ENCODE measurements around the gene DYNC1H1.
A peak's percentile ranks its signal among the peaks of the same experiment; 100 is the strongest.
"Not testable (repeated sequence)": the region's sequence is repeated elsewhere in the genome, so short reads cannot be mapped to it uniquely, and the experiment has no call there.

DYNC1H1 gene

DNA sequence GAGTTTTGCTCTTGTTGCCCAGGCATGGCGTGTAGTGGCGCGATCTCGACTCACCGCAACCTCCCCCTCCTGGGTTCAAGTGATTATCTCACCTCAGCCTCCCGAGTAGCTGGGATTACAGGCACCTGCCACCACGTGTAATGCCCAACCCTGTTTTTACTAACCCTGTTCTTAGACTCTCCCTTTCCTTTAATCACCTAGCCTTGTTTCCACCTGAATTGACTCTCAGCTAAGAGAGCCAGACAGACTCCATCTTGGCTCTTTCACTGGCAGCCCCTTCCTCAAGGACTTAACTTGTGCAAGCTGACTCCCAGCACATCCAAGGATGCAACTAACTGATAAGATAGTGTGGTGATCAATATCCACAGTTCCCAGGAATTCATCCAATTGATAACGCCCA, 100.2 kb downstream of the DYNC1H1 start:
- H3K36me3 Mint-ChIP-seq (ENCODE audit: insufficient read depth); H3K4me3 Mint-ChIP-seq; ATAC-seq (replicated peaks); DNase-seq; H3K27ac Mint-ChIP-seq; H3K4me1 Mint-ChIP-seq (ENCODE audit: low read depth in 2 of 2); H3K27me3 Mint-ChIP-seq; H3K9me3 Mint-ChIP-seq: not testable (repeated sequence)

DNA sequence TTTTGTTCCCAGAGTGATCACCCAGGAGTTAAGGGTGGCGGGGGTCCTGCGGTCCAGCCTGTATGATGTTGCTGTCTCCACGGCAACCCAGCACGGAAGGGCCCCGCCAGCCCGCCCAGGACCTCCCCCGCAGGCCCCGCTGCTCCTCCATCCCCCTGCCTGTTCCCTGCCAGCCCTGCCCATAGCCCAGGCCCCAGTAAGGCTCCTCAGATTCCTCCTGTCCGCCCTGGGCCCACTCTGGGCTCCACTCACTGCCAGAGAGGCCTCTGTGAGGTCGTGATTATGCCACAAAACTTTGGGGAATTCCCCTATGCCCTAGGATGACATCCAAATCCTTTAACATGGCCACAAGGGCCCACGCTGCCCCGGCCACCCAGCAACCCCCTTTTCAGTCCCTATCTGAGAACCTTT, 101.7 kb downstream of the DYNC1H1 start:
- Mint-ChIP-seq H3K36me3 (ENCODE audit: insufficient read depth) (no peaks in the 10 kb centered on the region), H3K9me3 (no peaks in the 10 kb centered on the region), H3K4me1 (ENCODE audit: low read depth in 2 of 2) (peaks cover 2 to 3% of the 10 kb centered on the region in 2 donors), H3K27me3 (no peaks in the 10 kb centered on the region), H3K4me3 (no peak overlapping the region), H3K27ac (no peak overlapping the region)
- ATAC-seq (replicated peaks) (no peak), DNase-seq (no peak)

DNA sequence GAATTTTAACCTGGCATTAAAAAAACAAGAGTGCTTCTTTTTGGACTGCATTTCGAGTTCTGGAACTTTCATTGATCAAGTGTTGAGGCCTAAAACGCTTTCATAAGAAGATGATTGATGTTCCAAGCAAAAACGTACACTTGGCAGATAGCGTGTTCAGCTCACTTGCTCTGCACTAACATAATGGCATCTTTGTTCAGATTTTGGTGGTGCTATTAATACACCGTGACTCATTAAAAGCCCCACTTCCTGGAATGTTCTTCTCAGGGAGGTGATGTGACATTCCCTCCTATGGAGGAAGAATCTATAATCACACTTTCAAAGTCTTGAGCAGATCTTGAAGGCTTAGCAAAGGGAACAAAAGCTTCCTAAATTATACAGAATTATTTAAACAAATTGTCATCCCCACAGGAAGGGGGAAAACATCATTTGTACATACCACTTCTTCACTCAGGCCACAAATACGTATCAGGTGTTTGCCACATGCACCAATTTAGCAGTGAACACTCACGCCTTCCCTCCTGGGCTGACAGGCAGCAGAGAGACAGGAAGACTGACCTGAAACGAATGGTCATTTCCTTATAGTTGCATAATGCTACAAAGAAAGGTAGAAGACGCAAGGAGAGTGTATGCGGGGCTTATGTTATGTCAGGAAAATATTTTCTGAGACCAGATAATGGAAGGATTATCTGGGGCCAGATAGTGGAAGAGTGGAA, 107.1 kb downstream of the DYNC1H1 start:
- Mint-ChIP-seq H3K4me1 (ENCODE audit: low read depth in 2 of 2) (peaks cover 12 to 16% of the 10 kb centered on the region in 2 donors), H3K27ac (peak overlapping the region in 1 of 2 donors; percentile 28), H3K27me3 (no peaks in the 10 kb centered on the region), H3K9me3 (no peaks in the 10 kb centered on the region), H3K36me3 (ENCODE audit: insufficient read depth) (no peaks in the 10 kb centered on the region), H3K4me3 (peak overlapping the region; percentile 0 to 17)
- DNase-seq (no peak), ATAC-seq (replicated peaks) (peak; percentile 48)

DNA sequence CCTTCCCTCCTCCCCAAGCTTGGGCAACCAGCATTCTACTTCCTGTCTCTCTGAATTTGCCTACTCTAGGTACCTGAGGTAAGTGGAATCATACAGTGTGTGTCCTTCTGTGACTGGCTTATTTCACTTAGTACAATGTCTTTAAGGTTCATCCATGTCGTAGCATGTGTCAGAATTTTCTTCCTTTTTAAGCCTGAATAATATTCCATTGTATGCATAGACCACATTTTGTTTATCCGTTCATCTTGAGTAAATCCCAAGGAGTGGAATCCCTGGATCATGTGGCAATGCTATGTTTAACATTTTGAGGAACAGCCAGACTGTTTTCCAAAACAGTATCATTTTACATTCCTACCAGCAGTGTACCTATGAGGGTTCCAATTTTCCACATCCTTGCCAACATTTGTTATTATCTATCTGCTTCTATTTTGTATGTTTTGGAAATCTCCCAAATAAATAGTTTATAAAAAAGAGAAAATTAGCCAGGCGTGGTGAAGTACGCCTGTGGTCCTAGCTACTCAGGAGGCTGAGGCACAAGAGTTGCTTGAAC, 110.1 kb downstream of the DYNC1H1 start:
- no peaks in the 10 kb centered on the region for H3K9me3 Mint-ChIP-seq
- no peaks in the 10 kb centered on the region for H3K27me3 Mint-ChIP-seq
- no peak for ATAC-seq (replicated peaks)
- peaks cover 17 to 18% of the 10 kb centered on the region in 2 donors for H3K4me1 Mint-ChIP-seq (ENCODE audit: low read depth in 2 of 2)
- peaks cover 19% of the 10 kb centered on the region for H3K36me3 Mint-ChIP-seq (ENCODE audit: insufficient read depth)
- peak overlapping the region in 1 of 2 donors; percentile 41 for H3K27ac Mint-ChIP-seq
- H3K4me3 Mint-ChIP-seq = no peak overlapping the region
- no peak for DNase-seq

DNA sequence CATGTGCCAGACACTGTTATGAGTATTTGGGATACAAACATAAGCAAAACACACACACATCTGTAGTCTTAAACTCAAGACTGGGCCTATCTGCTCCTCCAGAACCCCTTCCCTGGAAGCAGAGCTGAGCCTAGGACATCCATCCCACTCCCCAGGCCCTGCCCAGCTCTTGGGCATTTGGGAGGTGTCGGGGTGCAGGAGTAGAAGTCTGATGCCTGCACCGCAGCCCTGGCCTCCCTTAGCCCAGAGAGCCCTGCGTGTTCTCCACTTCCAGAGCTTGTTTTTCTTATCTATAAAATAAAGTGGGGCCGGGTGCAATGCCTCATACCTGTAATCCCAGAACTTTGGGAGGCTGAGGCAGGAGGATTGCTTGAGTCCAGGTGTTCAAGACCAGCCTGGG, 110.8 kb downstream of the DYNC1H1 start:
- ATAC-seq (replicated peaks) = peak; percentile 18
- Mint-ChIP-seq H3K27ac (peak overlapping the region in 1 of 2 donors; percentile 41), H3K4me3 (no peak overlapping the region), H3K27me3 (no peaks in the 10 kb centered on the region), H3K36me3 (ENCODE audit: insufficient read depth) (peaks cover 25% of the 10 kb centered on the region), H3K9me3 (no peaks in the 10 kb centered on the region), H3K4me1 (ENCODE audit: low read depth in 2 of 2) (peaks cover 17 to 18% of the 10 kb centered on the region in 2 donors)
- DNase-seq = no peak

DNA sequence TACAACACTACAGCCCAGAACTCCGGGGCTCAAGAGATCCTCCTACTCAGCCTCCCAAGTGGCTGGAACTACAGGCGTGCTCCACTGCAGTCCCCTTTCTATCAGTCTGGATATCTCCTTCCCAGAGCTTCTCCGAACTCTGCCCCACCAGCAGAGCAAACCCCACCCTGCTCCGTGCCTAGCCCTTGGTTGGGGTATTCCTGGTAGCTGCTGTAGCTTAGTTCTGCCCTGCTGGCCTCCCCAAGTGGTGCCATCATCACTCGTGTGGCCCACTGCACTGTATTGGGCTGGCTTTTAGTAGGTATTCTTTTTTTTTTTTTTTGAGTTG, 113.0 kb downstream of the DYNC1H1 start:
- Mint-ChIP-seq H3K4me1 (ENCODE audit: low read depth in 2 of 2) (peaks cover 15 to 22% of the 10 kb centered on the region in 2 donors), H3K27me3 (no peaks in the 10 kb centered on the region), H3K9me3 (no peaks in the 10 kb centered on the region), H3K27ac (no peak overlapping the region), H3K4me3 (no peak overlapping the region), H3K36me3 (ENCODE audit: insufficient read depth) (peaks cover 47% of the 10 kb centered on the region)
- ATAC-seq (replicated peaks) (no peak), DNase-seq (no peak)

DNA sequence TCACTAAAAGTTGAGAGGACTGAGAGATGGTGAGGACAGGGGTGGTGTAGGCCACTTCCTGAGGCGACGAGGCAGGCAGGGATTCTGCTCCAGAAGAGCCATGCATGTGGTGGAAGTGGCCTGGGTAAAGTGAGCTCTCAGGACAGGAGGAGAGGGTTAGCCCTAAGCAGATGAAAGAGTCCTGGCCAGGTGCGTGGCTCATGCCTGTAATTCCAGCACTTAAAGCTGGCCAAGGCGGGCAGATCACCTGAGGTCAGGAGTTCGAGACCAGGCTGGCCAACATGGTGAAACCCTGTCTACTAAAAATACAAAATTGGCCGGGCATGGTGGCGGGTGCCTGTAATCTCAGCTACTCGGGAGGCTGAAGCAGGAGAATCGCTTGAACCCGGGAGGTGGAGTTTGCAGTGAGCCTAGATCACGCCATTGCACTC, 114.0 kb downstream of the DYNC1H1 start:
- not testable (repeated sequence) for H3K9me3 Mint-ChIP-seq; H3K4me3 Mint-ChIP-seq; H3K27me3 Mint-ChIP-seq; DNase-seq; ATAC-seq (replicated peaks)
- peak overlapping the region; percentile 35 to 61 for H3K27ac Mint-ChIP-seq
- H3K36me3 Mint-ChIP-seq (ENCODE audit: insufficient read depth) = peaks cover 57% of the 10 kb centered on the region
- H3K4me1 Mint-ChIP-seq (ENCODE audit: low read depth in 2 of 2) = peaks cover 22 to 28% of the 10 kb centered on the region in 2 donors

DNA sequence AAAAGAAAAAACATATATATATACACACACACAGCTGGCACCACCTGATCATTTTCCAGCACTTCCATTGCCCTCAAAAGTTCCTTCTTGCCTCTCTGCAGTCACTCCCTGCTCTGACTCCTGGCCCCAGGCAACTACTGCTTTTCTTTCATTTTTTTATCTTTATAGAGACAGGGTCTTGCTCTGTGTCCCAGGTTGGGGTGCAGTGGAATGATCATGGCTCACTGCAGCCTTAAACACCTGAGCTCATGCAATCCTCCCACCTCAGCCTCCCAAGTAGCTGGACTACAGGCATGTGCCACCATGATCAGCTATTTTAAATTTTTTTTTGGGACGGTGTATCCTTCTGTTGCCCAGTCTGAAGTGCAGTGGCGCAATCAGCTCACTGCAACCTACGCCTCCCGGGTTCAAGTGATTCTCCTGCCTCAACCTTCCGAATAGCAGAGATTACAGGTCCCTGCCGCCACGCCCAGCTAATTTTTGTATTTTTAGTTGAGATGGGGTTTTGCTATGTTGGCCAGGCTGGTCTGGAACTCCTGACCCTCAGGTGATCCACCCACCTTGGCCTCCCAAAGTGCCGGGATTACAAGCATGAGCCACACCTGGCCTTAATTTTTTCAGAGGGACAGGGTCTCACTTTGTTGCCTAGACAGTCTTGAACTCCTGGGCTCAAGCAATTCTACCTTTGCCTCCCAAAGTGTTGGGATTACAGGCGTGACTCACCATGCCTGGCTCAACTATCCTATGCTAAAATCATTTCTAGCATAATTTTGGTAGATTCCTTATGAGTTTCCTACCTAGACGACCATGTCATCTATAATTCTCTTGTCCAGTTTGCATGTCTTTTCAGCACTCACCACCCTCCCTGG, 114.7 kb downstream of the DYNC1H1 start:
- Mint-ChIP-seq H3K4me3 (no peak overlapping the region), H3K4me1 (ENCODE audit: low read depth in 2 of 2) (peaks cover 27 to 35% of the 10 kb centered on the region in 2 donors), H3K36me3 (ENCODE audit: insufficient read depth) (peaks cover 64% of the 10 kb centered on the region), H3K27ac (peak overlapping the region; percentile 35 to 77), H3K9me3 (no peaks in the 10 kb centered on the region), H3K27me3 (no peaks in the 10 kb centered on the region)
- DNase-seq = no peak
- ATAC-seq (replicated peaks) = no peak

DNA sequence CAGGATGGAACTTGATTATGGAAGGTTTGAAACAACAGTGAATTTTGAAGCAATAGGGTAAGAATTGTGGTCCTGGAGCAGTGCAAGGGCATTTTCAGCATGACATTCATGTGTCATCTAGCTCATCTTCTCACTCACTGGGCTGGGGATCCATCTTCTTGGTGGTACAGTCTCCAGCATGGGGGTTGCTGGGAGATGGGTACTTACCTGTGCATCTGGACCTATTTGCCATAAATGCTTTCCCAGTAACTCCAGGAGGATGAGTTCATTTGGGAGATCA, 115.3 kb downstream of the DYNC1H1 start:
- Mint-ChIP-seq H3K36me3 (ENCODE audit: insufficient read depth) (peaks cover 70% of the 10 kb centered on the region), H3K9me3 (no peaks in the 10 kb centered on the region)

DNA sequence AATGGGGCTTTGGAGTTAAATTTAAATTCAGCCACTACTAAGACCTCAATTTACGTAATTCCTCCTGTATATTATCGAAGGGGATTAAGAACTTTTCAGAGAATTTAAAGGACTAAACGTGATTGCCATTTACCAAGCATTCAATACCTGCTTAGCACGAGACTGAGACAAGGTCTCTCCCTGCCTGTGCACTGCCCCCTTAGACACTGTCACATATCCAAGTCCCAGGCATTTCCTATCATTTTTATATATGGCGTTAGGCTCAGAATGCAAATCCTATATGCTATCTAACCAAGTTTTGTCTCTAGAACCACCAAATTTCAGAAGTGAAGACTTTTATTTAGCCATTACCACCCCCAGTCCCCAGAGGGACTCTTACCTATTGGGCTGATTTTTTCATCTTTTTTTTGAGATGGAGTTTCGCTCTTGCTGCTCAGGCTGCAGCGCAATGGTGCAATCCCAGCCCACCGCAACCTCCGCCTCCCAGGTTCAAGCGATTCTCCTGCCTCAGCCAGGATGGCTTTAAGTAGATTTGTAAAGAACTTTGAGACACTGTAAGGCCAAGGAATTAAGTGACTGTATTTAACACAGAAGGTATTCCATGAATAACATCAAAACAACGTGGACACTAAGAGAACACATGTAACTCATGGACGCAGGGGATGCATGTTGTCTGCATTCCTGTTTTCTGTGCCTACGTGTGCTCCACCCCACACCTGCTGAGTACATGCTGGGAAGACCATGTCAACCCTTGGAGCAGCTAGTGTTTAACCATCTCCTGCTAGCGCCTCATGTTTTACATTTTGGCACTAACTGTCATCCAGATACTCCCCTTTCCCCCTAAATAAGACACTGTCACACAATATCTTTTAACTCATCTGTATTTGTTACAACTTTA, 116.1 kb downstream of the DYNC1H1 start:
- Mint-ChIP-seq H3K36me3 (ENCODE audit: insufficient read depth) (peaks cover 78% of the 10 kb centered on the region), H3K4me3 (no peak overlapping the region), H3K27me3 (no peaks in the 10 kb centered on the region), H3K9me3 (no peaks in the 10 kb centered on the region), H3K27ac (peak overlapping the region in 1 of 2 donors; percentile 74), H3K4me1 (ENCODE audit: low read depth in 2 of 2) (peaks cover 35 to 49% of the 10 kb centered on the region in 2 donors)
- DNase-seq (no peak), ATAC-seq (replicated peaks) (no peak)

More for the DNA sequence above, 115.3 kb downstream of the DYNC1H1 start:
- H3K27me3 Mint-ChIP-seq = no peaks in the 10 kb centered on the region
- H3K27ac Mint-ChIP-seq = no peak overlapping the region
- H3K4me1 Mint-ChIP-seq (ENCODE audit: low read depth in 2 of 2) = peaks cover 28 to 41% of the 10 kb centered on the region in 2 donors
- DNase-seq = no peak
- H3K4me3 Mint-ChIP-seq = no peak overlapping the region
- ATAC-seq (replicated peaks) = no peak

DNA sequence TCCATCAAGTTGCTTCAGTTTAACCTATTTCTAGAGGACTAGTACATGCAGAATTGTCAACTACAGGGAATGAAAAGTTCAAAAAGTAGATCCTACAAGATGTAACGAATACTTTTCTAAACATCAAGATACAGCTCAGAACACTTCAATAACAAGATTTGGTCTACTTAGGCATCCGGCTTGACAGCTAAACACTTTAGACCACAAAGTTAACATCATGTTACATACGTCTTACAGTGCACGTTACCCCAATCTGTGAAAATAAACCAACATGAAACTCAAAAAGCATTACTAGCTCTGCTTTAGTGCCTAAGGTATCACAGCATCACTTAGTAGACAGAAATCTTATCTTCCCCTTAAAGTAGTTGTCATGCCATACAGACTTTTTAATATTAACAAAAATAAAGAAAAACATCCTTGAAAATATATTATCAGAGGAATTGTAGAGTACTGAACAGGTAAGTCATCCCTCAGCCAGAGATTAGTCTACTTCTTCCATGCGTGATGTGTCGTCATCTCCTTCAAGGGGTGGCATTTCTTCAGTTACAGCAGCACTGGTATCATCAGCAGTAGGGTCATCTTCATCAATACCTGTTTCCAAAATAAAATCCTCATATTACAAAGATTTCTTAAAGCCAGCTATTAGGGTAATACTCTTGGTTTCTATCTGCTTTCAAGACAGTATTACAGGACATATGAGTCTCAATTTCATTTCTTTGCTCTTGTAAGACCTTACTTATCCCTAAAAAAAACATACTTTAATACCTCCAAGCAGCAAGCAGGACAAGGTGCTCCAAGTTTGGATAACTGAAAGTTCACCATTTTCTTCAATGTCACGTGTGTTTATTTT, 117.1 kb downstream of the DYNC1H1 start:
- H3K27me3 Mint-ChIP-seq = no peaks in the 10 kb centered on the region
- ATAC-seq (replicated peaks) (no peak), DNase-seq (no peak)
- peak overlapping the region in 1 of 2 donors; percentile 74 for H3K27ac Mint-ChIP-seq
- peaks cover 88% of the 10 kb centered on the region for H3K36me3 Mint-ChIP-seq (ENCODE audit: insufficient read depth)
- H3K4me3 Mint-ChIP-seq = peak overlapping the region in 1 of 2 donors; percentile 31
- H3K4me1 Mint-ChIP-seq (ENCODE audit: low read depth in 2 of 2) = peaks cover 43 to 58% of the 10 kb centered on the region in 2 donors
- H3K9me3 Mint-ChIP-seq = no peaks in the 10 kb centered on the region

DNA sequence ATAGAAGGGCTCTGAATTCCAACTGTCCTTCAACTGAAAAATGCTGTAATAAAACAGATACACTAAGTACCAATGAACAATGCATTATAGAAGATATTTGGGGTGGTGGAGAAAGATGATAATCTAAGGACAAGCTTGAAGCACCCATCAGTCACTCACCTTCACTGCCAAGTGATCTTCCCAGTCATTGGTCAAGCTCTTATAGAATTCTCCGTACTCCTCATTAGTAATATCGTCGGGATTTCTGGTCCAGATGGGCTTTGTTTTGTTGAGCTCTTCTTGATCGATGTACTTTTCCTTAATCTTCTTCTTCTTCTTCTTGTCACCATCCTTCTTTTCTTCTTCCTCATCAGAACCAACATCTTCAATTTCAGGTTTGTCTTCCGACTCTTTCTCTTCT, 120.1 kb downstream of the DYNC1H1 start:
- peak overlapping the region; percentile 72 to 89 for H3K27ac Mint-ChIP-seq
- H3K27me3 Mint-ChIP-seq; DNase-seq; H3K9me3 Mint-ChIP-seq; ATAC-seq (replicated peaks): not testable (repeated sequence)
- H3K4me1 Mint-ChIP-seq (ENCODE audit: low read depth in 2 of 2) = peaks cover 56 to 68% of the 10 kb centered on the region in 2 donors
- peak overlapping the region; percentile 90 to 94 for H3K4me3 Mint-ChIP-seq
- H3K36me3 Mint-ChIP-seq (ENCODE audit: insufficient read depth) = peaks cover 90% of the 10 kb centered on the region
